OCI-LY1 (cell line): Measurements from ENCODE around the gene ERVMER34-1.

Source experiments
- H2AFZ ChIP-seq: fragments of 200-600 bp; sonication (generic), shearing (Covaris generic); 2 replicates; pipeline ENCODE4 v1.6.0; 2014; ENCODE audit warnings: antibody characterized with exemption, mild to moderate bottlenecking, low read length
- H3F3A ChIP-seq: fragments of 200-600 bp; sonication (generic), shearing (Covaris generic); 2 replicates; pipeline ENCODE4 v1.6.0; 2014; ENCODE audit warnings: mild to moderate bottlenecking, antibody characterized with exemption, low read length, moderate library complexity; ENCODE audit not compliant: insufficient read depth
- H3K27ac ChIP-seq: fragments of 200-600 bp; sonication (generic); 2 replicates; pipeline ENCODE4 v1.5.1; 2014; ENCODE audit warnings: low read length, mixed run types, mild to moderate bottlenecking, low read depth; ENCODE audit not compliant: poor library complexity, severe bottlenecking
- H3K27me3 ChIP-seq: fragments of 200-600 bp; sonication (generic); 2 replicates; pipeline ENCODE4 v1.6.0; 2014; ENCODE audit warnings: antibody characterized with exemption, mild to moderate bottlenecking, low read length, moderate library complexity; ENCODE audit not compliant: insufficient read depth
- H3K36me3 ChIP-seq: fragments of 200-600 bp; sonication (generic); 2 replicates; pipeline ENCODE4 v1.6.1; 2014; ENCODE audit warnings: mild to moderate bottlenecking, antibody characterized with exemption, low read length, moderate library complexity, mixed read lengths; ENCODE audit not compliant: insufficient read depth
- H3K4me1 ChIP-seq: fragments of 200-600 bp; sonication (generic); 2 replicates; pipeline ENCODE4 v1.5.1; 2014; ENCODE audit warnings: mild to moderate bottlenecking, low read length, moderate library complexity; ENCODE audit not compliant: insufficient read depth, severe bottlenecking
- H3K4me2 ChIP-seq: fragments of 200-600 bp; sonication (generic), shearing (Covaris generic); 2 replicates; pipeline ENCODE4 v1.6.1; 2014; ENCODE audit warnings: low read length
- H3K4me3 ChIP-seq: fragments of 200-600 bp; sonication (generic); 2 replicates; pipeline ENCODE4 v1.5.1; 2014; ENCODE audit warnings: low read length, low read depth, mild to moderate bottlenecking, mixed read lengths; ENCODE audit not compliant: poor library complexity, severe bottlenecking
- H3K79me2 ChIP-seq: fragments of 200-600 bp; shearing (Covaris generic); 2 replicates; pipeline ENCODE4 v1.6.1; 2016; ENCODE audit warnings: mixed run types, low read length, mixed read lengths; ENCODE audit not compliant: insufficient read depth
- H3K9ac ChIP-seq: fragments of 200-600 bp; sonication (generic), shearing (Covaris generic); 2 replicates; pipeline ENCODE4 v1.6.1; 2014; ENCODE audit warnings: mild to moderate bottlenecking, low read length, mixed read lengths
- H3K9me2 ChIP-seq: fragments of 200-600 bp; sonication (generic), shearing (Covaris generic); 2 replicates; pipeline ENCODE4 v1.6.1; 2014; ENCODE audit warnings: low read depth, mild to moderate bottlenecking, low read length, mixed read lengths
- H3K9me3 ChIP-seq: fragments of 200-600 bp; shearing (Covaris generic); 2 replicates; pipeline ENCODE4 v1.6.1; 2014; ENCODE audit warnings: low read length, mixed read lengths
- H4K20me1 ChIP-seq: fragments of 200-600 bp; sonication (generic), shearing (Covaris generic); 2 replicates; pipeline ENCODE4 v1.6.0; 2016; ENCODE audit warnings: mild to moderate bottlenecking, low read length; ENCODE audit not compliant: insufficient read depth
- EZH2 ChIP-seq: fragments of 200-600 bp; sonication (generic), shearing (Covaris generic); IDR thresholded peaks from 2 replicates; pipeline ENCODE4 v1.8.0; 2017; ENCODE audit warnings: borderline replicate concordance, mixed run types, mild to moderate bottlenecking, antibody characterized with exemption, low read length, moderate library complexity, mixed read lengths
- TF ChIP-seq, protein P1 (sequence below): fragments of 200-600 bp; sonication (generic), shearing (Covaris generic); IDR thresholded peaks from 2 replicates; pipeline ENCODE4 v1.5.1; 2017; ENCODE audit warnings: mild to moderate bottlenecking, antibody characterized with exemption, low read length, moderate library complexity, mixed read lengths

ERVMER34-1 gene

DNA sequence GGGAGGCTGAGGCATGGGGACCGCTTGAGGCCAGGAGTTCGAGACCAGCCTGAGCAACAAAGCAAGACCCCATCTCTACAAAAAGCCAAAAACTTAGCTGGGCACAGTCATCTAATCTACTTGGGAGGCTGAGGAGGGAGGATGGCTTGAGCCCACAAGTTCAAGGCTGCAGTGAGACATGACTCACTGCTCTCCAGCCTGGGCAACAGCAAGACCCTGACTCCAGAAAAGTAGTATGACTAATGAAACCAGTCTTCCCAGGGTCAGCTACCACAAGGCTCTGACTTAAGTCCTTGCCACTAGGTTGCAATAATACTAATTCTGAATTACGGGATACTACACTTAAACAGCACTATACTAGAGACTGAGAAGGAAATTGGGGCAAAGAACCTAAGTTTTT, 33.1 kb downstream of the ERVMER34-1 start:
- no peak overlapping the region for H3K4me3 ChIP-seq
- TF ChIP-seq, protein P1, sequence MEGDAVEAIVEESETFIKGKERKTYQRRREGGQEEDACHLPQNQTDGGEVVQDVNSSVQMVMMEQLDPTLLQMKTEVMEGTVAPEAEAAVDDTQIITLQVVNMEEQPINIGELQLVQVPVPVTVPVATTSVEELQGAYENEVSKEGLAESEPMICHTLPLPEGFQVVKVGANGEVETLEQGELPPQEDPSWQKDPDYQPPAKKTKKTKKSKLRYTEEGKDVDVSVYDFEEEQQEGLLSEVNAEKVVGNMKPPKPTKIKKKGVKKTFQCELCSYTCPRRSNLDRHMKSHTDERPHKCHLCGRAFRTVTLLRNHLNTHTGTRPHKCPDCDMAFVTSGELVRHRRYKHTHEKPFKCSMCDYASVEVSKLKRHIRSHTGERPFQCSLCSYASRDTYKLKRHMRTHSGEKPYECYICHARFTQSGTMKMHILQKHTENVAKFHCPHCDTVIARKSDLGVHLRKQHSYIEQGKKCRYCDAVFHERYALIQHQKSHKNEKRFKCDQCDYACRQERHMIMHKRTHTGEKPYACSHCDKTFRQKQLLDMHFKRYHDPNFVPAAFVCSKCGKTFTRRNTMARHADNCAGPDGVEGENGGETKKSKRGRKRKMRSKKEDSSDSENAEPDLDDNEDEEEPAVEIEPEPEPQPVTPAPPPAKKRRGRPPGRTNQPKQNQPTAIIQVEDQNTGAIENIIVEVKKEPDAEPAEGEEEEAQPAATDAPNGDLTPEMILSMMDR = no peak
- TF ChIP-seq EZH2 = no peak
- H3K4me1 ChIP-seq = peaks cover 41% of the 10 kb centered on the region
- H2AFZ ChIP-seq = no peak overlapping the region
- H3K9me3 ChIP-seq = no peaks in the 10 kb centered on the region
- H3K36me3 ChIP-seq = peaks cover 65% of the 10 kb centered on the region
- no peak overlapping the region for H3K27ac ChIP-seq
- no peaks in the 10 kb centered on the region for H4K20me1 ChIP-seq
- H3K79me2 ChIP-seq = peaks cover 4% of the 10 kb centered on the region; the same call in 1 of the 2 replicates
- H3K9me2 ChIP-seq = no peaks in the 10 kb centered on the region
- no peaks in the 10 kb centered on the region for H3K27me3 ChIP-seq
- H3K4me2 ChIP-seq = no peak overlapping the region
- H3K9ac ChIP-seq = no peak overlapping the region
- peaks cover 12% of the 10 kb centered on the region; the same call in 1 of the 2 replicates for H3F3A ChIP-seq

DNA sequence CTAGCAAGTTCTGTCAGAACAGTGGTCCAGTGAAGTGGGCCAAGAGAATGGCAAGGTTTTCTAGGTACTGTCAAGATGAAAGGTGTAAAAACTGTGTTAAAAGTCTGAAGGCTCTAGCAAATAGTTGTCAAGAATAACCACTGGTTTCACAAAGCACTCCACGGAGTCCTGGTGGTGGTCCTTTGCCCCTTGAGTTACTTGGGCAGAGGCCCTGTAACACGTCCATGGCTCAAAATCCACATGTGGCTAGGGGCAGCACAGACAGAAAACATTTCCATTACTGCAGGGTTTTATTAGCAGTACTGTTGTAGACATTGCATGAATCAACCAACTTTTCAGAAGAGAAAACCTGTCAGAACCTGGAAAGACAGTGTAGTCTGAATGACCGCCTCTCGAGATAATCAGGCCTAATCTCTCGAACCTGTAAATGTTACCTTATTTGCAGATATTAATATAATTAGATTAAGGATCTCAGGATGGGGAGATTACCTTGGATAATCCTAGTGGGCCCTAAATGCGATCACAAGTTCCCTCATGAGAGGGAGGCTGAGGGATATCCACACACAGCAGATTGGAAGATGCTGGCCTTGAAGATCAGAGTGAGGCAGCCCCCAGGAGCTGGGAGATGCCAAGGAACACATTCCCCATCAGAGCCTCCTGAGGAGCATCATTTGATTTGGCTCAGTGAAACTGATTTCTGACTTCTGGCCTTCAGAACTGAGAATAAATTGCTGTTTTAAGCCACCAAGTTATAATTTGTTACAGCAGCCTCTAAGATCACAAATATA, 34.7 kb downstream of the ERVMER34-1 start:
- peaks cover 35% of the 10 kb centered on the region for H3K4me1 ChIP-seq
- peaks cover 12% of the 10 kb centered on the region; the same call in 1 of the 2 replicates for H3F3A ChIP-seq
- no peak for TF ChIP-seq EZH2
- TF ChIP-seq, protein P1 = no peak
- H3K9me3 ChIP-seq = no peaks in the 10 kb centered on the region
- no peaks in the 10 kb centered on the region for H4K20me1 ChIP-seq
- no peak overlapping the region for H3K9ac ChIP-seq
- H3K4me2 ChIP-seq = peak overlapping the region; percentile 87; the same call in 1 of the 2 replicates
- no peak overlapping the region for H2AFZ ChIP-seq
- no peaks in the 10 kb centered on the region for H3K9me2 ChIP-seq
- peaks cover 72% of the 10 kb centered on the region for H3K36me3 ChIP-seq
- no peak overlapping the region for H3K4me3 ChIP-seq
- H3K79me2 ChIP-seq = peaks cover 8% of the 10 kb centered on the region; the same call in 1 of the 2 replicates
- no peaks in the 10 kb centered on the region for H3K27me3 ChIP-seq
- no peak overlapping the region for H3K27ac ChIP-seq

DNA sequence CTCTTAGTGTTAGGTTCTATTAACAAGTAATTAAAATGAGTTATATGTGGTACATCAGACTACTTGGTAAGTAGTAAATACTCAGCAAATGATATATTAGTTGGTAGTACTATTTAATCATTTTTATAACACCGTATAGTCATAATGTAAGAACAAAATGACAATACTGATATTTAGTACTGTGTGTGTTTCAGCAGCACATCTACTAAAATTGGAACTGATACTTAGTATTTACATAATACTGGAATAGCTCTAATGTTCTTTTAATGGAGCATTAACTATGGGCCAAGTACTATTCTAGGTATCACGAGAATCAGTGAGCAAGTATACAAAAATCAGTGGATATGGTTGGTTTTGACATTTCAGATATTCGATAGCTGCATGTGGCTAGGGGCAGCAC, 35.3 kb downstream of the ERVMER34-1 start:
- Histone ChIP-seq H3K4me2 (peak overlapping the region; percentile 87), H3K9me2 (no peaks in the 10 kb centered on the region), H3K9me3 (no peaks in the 10 kb centered on the region), H3F3A (peaks cover 12% of the 10 kb centered on the region; the same call in 1 of the 2 replicates), H3K4me3 (no peak overlapping the region), H3K9ac (no peak overlapping the region), H3K27me3 (no peaks in the 10 kb centered on the region), H3K36me3 (peaks cover 68% of the 10 kb centered on the region), H3K79me2 (peaks cover 8% of the 10 kb centered on the region; the same call in 1 of the 2 replicates), H2AFZ (no peak overlapping the region), H3K27ac (no peak overlapping the region), H4K20me1 (no peaks in the 10 kb centered on the region), H3K4me1 (peaks cover 38% of the 10 kb centered on the region)
- TF ChIP-seq, protein P1 = no peak
- no peak for TF ChIP-seq EZH2
